ENCODE measurements around the gene NR6A1.

Gene NR6A1

GRCh38 chr9:124632077-124632621 is 139.0 kb downstream of the NR6A1 start:
- H3K36me3 ChIP-seq (ENCODE audit: control insufficient read depth, low read length) = no peaks in the 10 kb centered on the region
- no peak overlapping the region for H3K27ac ChIP-seq (ENCODE audit: low read depth, low read length)
- H3K4me3 ChIP-seq (ENCODE audit: low read length) = no peak overlapping the region
- H3K79me2 ChIP-seq (ENCODE audit: control insufficient read depth, low read length) = no peaks in the 10 kb centered on the region
- TF ChIP-seq CTCF (IDR thresholded peaks at IDR 0.05; ENCODE audit: low read depth, low read length, poor library complexity, severe bottlenecking) (no peak), EZH2phosphoT487 (IDR thresholded peaks at IDR 0.05; ENCODE audit: borderline replicate concordance, low read length) (no peak)
- no peaks in the 10 kb centered on the region for H3K27me3 ChIP-seq (ENCODE audit: control insufficient read depth, low read length)
- H4K20me1 ChIP-seq (ENCODE audit: control insufficient read depth, insufficient read depth, low read depth, low read length) = no peaks in the 10 kb centered on the region
- H3F3A ChIP-seq (ENCODE audit: control insufficient read depth, insufficient read depth) = no peaks in the 10 kb centered on the region
- no peaks in the 10 kb centered on the region for H3K9me3 ChIP-seq (ENCODE audit: control insufficient read depth, insufficient read depth, low read length)
- no peaks in the 10 kb centered on the region for H3K9me2 ChIP-seq (replicated peaks; ENCODE audit: control insufficient read depth, low read length)
- H3K4me2 ChIP-seq (ENCODE audit: low read length) = no peak overlapping the region
- no peaks in the 10 kb centered on the region for H3K4me1 ChIP-seq (ENCODE audit: control insufficient read depth, low read length)

GRCh38 chr9:124631326-124631725 is 139.8 kb downstream of the NR6A1 start:
- Histone ChIP-seq H3K36me3 (ENCODE audit: control insufficient read depth, low read length) (no peaks in the 10 kb centered on the region), H3K27ac (ENCODE audit: low read depth, low read length) (no peak overlapping the region), H3K4me2 (ENCODE audit: low read length) (no peak overlapping the region), H3K4me1 (ENCODE audit: control insufficient read depth, low read length) (no peaks in the 10 kb centered on the region), H4K20me1 (ENCODE audit: control insufficient read depth, insufficient read depth, low read depth, low read length) (no peaks in the 10 kb centered on the region), H3K9me3 (ENCODE audit: control insufficient read depth, insufficient read depth, low read length) (no peaks in the 10 kb centered on the region), H3K9me2 (replicated peaks; ENCODE audit: control insufficient read depth, low read length) (no peaks in the 10 kb centered on the region), H3K27me3 (ENCODE audit: control insufficient read depth, low read length) (no peaks in the 10 kb centered on the region), H3F3A (ENCODE audit: control insufficient read depth, insufficient read depth) (no peaks in the 10 kb centered on the region), H3K79me2 (ENCODE audit: control insufficient read depth, low read length) (no peaks in the 10 kb centered on the region), H3K4me3 (ENCODE audit: low read length) (no peak overlapping the region)
- TF ChIP-seq CTCF (IDR thresholded peaks at IDR 0.05; ENCODE audit: low read depth, low read length, poor library complexity, severe bottlenecking) (no peak), EZH2phosphoT487 (IDR thresholded peaks at IDR 0.05; ENCODE audit: borderline replicate concordance, low read length) (no peak)

- no peaks in the 10 kb centered on the region for H3K9me2 ChIP-seq (replicated peaks; ENCODE audit: control insufficient read depth, low read length)
- H3K9me3 ChIP-seq (ENCODE audit: control insufficient read depth, insufficient read depth, low read length) = no peaks in the 10 kb centered on the region
- no peaks in the 10 kb centered on the region for H3K79me2 ChIP-seq (ENCODE audit: control insufficient read depth, low read length)
- H3K4me1 ChIP-seq (ENCODE audit: control insufficient read depth, low read length) = no peaks in the 10 kb centered on the region
- H3K4me2 ChIP-seq (ENCODE audit: low read length) = no peak overlapping the region
- H3K36me3 ChIP-seq (ENCODE audit: control insufficient read depth, low read length) = no peaks in the 10 kb centered on the region
- no peaks in the 10 kb centered on the region for H4K20me1 ChIP-seq (ENCODE audit: control insufficient read depth, insufficient read depth, low read depth, low read length)
- H3F3A ChIP-seq (ENCODE audit: control insufficient read depth, insufficient read depth) = no peaks in the 10 kb centered on the region
- no peaks in the 10 kb centered on the region for H3K27me3 ChIP-seq (ENCODE audit: control insufficient read depth, low read length)
- TF ChIP-seq EZH2phosphoT487 (IDR thresholded peaks at IDR 0.05; ENCODE audit: borderline replicate concordance, low read length) = no peak
- no peak for TF ChIP-seq CTCF (IDR thresholded peaks at IDR 0.05; ENCODE audit: low read depth, low read length, poor library complexity, severe bottlenecking)
- H3K4me3 ChIP-seq (ENCODE audit: low read length) = no peak overlapping the region
- no peak overlapping the region for H3K27ac ChIP-seq (ENCODE audit: low read depth, low read length)
These were observed 141.5 kb downstream of the NR6A1 start for GRCh38 chr9:124629600-124629999.
